Dedifferentiated amniotic fluid mesenchymal stem cell (primary cell): ENCODE data around the gene POLDIP3.
"Not testable (repeated sequence)": the region's sequence is repeated elsewhere in the genome, so short reads cannot be mapped to it uniquely, and the experiment has no call there.

ENCODE experiments used
- DNase-seq: peaks from one replicate; pipeline ENCODE4 v3.0.0-alpha.2; 2016; ENCODE audit errors: extremely low spot score

The POLDIP3 gene

DNA sequence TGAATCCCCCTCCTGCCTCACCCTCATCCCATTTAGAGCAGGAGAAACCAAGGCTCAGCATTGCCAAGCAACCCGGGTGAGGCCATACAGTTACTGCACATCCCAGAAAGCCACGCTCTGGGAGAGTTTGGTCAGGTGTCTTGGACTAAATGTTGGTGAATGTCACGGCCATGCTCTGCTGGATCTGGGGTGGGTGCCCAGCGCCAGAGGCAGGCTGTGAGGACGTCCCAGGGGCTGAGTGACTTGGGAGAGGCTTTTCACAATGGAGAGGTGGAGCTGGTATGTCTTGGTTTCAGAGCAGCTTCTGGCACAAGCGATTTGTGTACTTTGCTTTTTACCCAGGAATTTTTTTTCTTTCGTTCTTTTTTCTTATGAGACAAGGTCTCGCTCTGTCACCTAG, 54.3 kb downstream of the POLDIP3 start:
- no peak for DNase-seq

DNA sequence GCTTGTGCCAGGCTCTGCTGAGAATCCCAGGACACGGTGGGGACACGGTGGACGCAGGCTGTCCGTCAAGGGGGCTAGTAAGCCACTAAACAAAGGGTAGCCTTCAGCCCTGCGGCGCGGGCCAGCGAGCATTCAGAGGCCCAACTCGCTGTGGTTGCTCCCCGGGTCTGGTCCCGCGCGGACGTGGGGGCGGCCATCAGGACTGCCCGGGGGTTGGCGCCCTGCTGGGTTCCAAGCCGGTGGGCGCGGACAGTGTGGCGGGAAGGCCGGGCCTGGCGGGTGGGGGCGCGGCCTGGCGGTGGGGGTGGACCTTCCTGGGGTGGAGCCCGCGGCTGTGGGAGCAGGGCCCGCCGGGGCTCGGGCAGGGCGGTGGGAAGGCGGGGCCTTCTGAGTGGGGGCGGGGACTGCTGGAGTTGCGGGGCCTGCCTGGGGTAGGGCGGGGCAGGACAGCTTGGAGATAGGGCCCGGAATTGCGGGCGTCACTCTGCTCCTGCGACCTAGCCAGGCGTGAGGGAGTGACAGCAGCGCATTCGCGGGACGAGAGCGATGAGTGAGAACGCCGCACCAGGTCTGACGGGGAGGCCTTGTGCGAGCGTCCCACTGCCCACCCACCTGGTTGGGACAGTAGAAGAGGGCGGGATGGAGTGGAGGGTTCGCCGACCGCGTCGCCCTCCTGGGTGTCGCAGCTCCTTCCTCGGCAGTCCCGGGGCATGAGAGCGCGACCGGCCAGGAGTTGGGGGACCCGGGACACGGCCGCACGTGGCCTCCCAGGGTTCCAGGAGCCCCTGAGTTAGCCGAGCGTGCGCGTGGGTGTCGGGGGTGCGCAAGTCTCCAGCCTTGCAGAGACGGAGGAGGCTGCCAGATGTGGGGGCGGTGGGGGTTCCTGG, 61.0 kb downstream of the POLDIP3 start, which contains the start of gene SERHL2:
Gene SERHL2 (plus strand): TSS at position 482 of the 887 bp plus-strand sequence. CDS start 65 bp downstream, at position 547.
- peak; percentile 45 for DNase-seq

DNA sequence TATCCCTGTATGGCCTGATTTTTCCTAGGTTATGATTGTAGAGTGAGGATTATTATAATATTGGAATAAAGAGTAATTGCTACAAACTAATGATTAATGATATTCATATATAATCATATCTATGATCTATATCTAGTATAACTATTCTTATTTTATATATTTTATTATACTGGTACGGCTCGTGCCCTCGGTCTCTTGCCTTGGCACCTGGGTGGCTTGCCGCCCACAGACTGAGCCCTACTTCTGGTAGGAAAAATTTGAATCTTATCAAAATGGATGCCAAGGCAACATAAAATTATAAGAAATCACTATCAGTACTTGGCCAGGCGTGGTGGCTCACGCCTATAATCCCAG, 62.4 kb downstream of the POLDIP3 start:
- DNase-seq, result not testable (repeated sequence)

DNA sequence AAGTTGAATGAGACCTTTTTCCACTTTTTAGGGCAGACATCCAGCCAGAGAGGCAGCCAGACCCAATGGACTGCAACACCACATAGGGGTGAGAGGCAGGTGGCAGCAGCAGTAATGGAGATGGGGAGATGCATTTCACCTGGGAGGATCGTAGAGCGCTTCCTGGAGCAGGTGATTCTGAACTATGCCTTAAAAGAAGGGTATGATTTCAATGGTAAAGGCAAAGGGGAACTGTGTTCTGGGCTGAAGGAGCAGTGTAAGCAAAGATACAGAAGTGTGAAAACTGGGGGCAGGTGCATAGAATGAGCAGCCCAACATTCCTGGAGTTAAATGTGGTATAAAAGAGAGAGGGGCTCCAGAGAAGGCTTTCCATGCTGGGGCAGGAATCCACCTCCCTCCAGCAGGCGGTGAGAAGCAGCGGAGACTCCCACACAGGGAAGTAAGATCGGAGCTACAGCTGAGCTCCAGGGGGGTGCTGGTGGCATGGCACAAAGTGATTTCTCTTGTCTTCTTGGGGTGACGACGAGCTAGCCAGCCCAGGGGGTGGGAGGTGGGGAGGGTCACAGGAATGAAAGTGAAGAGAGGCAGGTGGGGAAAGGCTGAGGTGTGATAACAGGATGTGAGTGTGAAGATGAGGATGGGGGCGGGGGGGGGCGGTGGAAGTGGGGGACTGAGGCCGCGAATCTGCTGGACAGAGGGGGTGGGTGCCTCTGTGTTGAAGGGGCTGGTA, 65.2 kb downstream of the POLDIP3 start:
- no peak for DNase-seq

DNA sequence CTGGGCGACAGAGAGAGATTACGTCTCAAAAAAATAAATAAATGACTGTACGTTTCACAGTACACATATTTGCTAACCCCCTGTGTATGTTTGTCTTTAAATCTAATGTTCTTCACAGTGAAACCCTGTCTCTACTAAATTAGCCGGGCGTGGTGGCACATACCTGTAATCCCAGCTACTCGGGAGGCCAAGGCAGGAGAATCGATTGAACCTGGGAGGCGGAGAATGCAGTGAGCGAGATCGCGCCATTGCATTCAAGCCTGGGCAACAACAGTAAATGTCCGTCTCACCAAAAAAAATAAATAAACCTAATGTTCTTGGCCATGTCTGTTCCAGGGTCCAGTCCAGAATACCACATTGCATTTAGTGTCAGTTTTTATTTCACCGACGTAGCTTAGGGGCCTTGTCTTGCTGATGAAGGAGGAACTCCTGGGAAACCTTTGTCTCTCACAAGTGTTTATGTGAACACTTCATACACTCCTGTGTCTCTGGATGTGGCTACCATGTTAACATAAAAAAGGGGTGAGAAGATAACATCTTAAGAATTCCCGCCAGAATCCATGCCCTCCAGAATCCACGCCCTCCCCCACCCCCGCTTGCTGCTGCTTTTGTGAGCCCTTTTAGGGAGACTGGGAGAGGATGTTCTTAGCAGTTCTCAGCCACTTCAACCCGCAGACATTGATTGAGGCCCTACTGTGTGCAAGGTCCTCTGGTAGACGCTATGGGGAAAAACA, 65.9 kb downstream of the POLDIP3 start:
- DNase-seq, result no peak

DNA sequence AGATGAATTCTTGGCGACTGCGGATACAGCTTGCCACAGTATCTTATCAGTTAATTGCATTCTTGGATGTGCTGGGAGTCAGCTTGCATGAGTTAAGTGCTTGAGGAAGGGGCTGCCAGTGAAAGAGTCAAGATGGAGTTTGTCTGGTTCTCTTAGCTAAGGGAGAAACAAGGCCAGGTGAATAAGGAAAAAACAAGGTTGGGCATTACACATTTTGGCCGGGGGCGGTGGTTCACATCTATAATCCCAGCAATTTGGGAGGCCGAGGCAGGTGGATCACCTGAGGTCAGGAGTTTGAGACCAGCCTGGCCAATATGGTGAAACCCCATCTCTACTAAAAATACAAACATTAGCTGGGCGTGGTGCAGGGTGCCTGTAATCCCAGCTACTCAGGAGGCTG, 66.6 kb downstream of the POLDIP3 start:
- not testable (repeated sequence) for DNase-seq

DNA sequence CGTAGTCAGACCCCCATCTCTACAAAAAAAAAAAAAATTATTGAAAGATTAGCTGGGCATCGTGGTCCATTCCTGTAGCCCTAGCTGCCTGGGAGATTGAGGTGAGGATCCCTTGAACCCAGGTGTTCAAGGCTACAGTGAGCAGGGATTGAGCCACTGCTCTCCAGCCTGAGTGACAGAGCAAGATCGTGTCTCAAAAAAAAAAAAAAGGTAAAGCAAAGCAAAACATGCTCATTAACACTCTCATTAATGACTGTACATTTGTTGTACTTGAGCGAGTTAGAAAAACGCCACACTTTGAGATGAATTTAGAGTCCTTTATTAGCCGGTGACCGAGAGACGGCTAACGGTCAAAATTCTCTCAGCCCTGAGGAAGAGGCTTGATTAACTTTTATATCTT, 67.1 kb downstream of the POLDIP3 start:
- DNase-seq, result no peak

DNA sequence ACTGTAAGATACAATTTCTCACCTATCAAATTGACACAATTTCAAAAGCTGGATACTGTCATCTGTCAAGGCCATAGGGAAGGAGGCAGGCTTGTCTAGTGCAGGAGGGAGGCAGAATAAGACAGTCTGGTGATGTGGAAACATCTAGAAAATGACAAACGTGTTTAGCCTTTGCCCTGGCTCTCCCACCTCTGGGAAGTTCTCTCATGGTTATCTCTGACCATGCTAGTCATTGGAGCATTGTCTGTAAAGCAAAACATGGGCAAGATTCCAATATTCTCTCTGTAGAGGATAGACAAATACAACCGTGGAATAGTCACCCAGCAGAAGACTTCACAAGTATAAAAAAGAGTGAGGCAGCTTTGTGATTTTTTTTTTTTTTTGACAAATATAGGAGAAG, 70.0 kb downstream of the POLDIP3 start:
- DNase-seq, result no peak

DNA sequence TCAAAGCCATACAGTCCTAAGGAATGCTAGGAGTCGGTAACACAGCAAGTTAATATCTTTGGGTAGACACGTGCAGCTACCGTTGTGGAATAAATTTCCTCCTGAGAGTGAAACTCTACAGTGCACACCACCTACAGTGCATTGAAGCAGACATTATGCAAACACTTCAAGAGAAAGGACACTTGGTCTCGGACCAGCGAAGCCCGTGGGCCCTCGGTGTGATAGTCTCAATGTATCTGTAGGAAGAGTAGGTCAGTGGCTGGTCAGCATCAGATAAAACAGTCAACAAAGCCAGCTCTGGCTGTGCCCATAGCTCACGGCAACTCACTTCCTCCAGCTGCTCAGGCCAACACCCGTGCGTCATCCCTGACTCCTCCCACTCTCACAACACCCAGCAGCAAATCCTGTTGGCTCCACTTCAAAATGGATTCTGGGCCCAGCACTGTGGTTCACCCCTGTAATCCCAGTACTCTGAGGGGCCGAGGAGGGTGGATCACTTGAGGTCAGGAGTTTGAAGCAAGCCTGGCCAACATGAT, 75.4 kb downstream of the POLDIP3 start:
- not testable (repeated sequence) for DNase-seq

DNA sequence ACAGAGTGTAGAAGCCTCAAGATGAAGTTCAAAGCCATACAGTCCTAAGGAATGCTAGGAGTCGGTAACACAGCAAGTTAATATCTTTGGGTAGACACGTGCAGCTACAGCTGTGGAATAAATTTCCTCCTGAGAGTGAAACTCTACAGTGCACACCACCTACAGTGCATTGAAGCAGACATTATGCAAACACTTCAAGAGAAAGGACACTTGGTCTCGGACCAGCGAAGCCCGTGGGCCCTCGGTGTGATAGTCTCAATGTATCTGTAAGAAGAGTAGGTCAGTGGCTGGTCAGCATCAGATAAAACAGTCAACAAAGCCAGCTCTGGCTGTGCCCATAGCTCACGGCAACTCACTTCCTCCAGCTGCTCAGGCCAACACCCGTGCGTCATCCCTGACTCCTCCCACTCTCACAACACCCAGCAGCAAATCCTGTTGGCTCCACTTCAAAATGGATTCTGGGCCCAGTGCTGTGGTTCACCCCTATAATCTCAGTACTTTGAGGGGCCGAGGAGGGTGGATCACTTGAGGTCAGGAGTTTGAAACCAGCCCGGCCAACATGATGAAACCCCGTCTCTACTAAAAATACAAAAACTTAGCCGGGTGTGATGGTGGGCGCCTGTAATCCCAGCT, 77.4 kb downstream of the POLDIP3 start:
- DNase-seq, result not testable (repeated sequence)

DNA sequence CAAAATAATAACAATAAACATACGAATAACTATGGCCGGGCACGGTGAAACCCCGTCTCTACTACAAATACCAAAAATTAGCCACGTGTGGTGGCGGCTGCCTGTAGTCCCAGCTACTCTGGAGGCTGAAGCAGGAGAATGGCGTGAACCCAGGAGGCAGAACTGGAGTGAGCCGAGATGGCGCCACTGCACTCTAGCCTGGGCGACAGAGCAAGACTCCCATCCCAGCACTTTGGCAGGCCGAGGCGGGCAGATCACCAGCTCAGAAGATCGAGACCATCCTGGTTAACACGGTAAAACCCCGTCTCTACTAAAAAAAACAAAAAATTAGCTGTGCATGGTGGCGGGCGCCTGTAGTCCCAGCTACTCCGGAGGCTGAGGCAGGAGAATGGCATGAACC, 78.0 kb downstream of the POLDIP3 start:
- not testable (repeated sequence) for DNase-seq

DNA sequence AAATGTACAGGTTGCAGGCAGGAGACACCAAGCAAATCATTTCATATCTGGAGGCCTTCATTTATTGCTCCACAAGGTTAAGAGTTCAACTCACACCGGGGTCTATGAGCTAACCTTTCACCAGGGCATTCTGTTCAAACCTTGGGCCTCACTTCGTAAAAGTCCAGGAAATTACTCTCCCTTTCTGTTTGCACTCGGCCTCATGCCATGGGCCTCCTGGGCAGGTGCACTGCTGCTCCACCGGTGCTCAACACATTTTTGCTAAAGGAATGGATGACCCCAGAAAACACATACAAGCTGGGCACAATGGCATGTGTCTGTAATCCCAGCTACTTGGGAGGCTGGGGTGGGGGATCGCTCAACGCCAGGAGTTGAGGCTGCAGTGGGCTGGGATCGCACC, 78.5 kb downstream of the POLDIP3 start:
- DNase-seq, result no peak

DNA sequence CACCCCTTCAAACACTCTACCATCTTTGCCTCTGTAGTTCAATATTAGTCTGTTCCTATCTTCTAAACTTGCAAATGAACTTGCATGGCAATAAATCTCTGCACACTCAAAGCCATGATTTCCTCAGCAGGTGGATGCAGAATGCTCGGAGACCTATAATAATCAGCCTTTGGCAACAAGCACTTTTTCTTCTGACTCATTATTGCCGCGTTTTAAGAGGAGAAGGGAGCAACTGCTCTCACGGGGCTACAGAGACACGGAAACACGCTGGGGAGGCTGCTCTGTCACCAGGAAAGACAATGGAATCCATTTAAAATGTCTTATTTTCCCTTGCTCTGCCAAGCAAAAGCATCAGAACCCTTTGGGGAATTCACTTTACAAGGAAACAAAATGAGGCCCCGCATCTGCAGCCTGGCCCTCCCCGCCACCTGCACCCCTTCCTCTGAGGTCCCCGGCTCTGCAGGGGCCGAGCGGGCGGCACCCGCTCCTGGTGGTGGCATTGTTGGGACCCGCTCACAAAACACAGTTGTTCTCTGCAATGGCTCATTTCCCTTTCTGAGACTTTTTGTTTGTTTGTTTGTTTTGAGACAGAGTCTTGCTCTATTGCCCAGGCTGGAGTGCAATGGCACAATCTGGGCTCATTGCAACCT, 79.5 kb downstream of the POLDIP3 start:
- DNase-seq, result not testable (repeated sequence)
